ENCODE data around the gene REL. TPM values are rescaled to one million over a fixed set of nuclear protein-coding genes. Genes with fewer than 3 reads are reported as not detected.
A peak's percentile ranks its signal among the peaks of the same experiment; 100 is the strongest.
"Not testable (repeated sequence)": the region's sequence is repeated elsewhere in the genome, so short reads cannot be mapped to it uniquely, and the experiment has no call there.

The REL gene
- total RNA-seq, 1 donor from 2014 or later, result 28.4 TPM

- ATAC-seq (no peak), DNase-seq (ENCODE audit: low spot score) (no peak)
- intact Hi-C loops (cut with DNase I), result no loop called here
Observed at GRCh38 chr2:60862642-60863041, 18.7 kb upstream of the REL start.

GRCh38 chr2:60865361-60865760 is 16.0 kb upstream of the REL start:
- ATAC-seq; intact Hi-C loops (cut with DNase I); DNase-seq (ENCODE audit: low spot score): not testable (repeated sequence)

GRCh38 chr2:60867007-60867406 is 14.4 kb upstream of the REL start:
- intact Hi-C loops (cut with DNase I), result no loop called here

GRCh38 chr2:60867848-60868247 is 13.5 kb upstream of the REL start:
- ATAC-seq (peak; percentile 83), DNase-seq (ENCODE audit: low spot score) (no peak)
- intact Hi-C loops (cut with DNase I), result no loop called here

More at GRCh38 chr2:60867007-60867406, 14.4 kb upstream of the REL start:
- no peak for DNase-seq (ENCODE audit: low spot score)
- ATAC-seq, result no peak

- ATAC-seq, result no peak
- intact Hi-C loops (cut with DNase I), result no loop called here
- no peak for DNase-seq (ENCODE audit: low spot score)
Observed at GRCh38 chr2:60868589-60869273, 12.6 kb upstream of the REL start.

- DNase-seq (ENCODE audit: low spot score), result no peak
- intact Hi-C loops (cut with DNase I), result no loop called here
- no peak for ATAC-seq
Observed at GRCh38 chr2:60872510-60872928, 8.9 kb upstream of the REL start.

- intact Hi-C loops (cut with DNase I), result no loop called here
- DNase-seq (ENCODE audit: low spot score) (no peak), ATAC-seq (no peak)
Observed at GRCh38 chr2:60873381-60873780, 8.0 kb upstream of the REL start.

- DNase-seq (ENCODE audit: low spot score), result no peak
- no peak for ATAC-seq
- intact Hi-C loops (cut with DNase I), result no loop called here
Observed at GRCh38 chr2:60875520-60875919, 5.9 kb upstream of the REL start.

GRCh38 chr2:60880643-60881046 is 729 bp upstream of the REL start:
- DNase-seq (ENCODE audit: low spot score) (no peak), ATAC-seq (peak; percentile 17)
- intact Hi-C loops (cut with DNase I), result loop anchor here (5.0 kb wide), 1 partner anchor 657 kb away; the partner anchor contains the start of gene XPO1

GRCh38 chr2:60882971-60883753 is 1.8 kb downstream of the REL start:
- no peak for DNase-seq (ENCODE audit: low spot score)
- no peak for ATAC-seq

GRCh38 chr2:60883896-60884295 is 2.5 kb downstream of the REL start:
- DNase-seq (ENCODE audit: low spot score) (no peak), ATAC-seq (no peak)
- intact Hi-C loops (cut with DNase I), result loop anchor here (5.0 kb wide), 1 partner anchor 653 kb away; the partner anchor contains the start of gene XPO1

More at GRCh38 chr2:60882971-60883753, 1.8 kb downstream of the REL start:
- intact Hi-C loops (cut with DNase I), result loop anchor here (5.0 kb wide), 1 partner anchor 654 kb away; the partner anchor contains the start of gene XPO1

- intact Hi-C loops (cut with DNase I), result loop anchor here (5.0 kb wide), 1 partner anchor 653 kb away; the partner anchor contains the start of gene XPO1
- DNase-seq (ENCODE audit: low spot score), result no peak
- no peak for ATAC-seq
Observed at GRCh38 chr2:60884800-60885199, 3.4 kb downstream of the REL start.

- no peak for ATAC-seq
- no peak for DNase-seq (ENCODE audit: low spot score)
- intact Hi-C loops (cut with DNase I), result no loop called here
Observed at GRCh38 chr2:60885683-60886082, 4.3 kb downstream of the REL start.

- DNase-seq (ENCODE audit: low spot score), result no peak
- intact Hi-C loops (cut with DNase I), result no loop called here
- ATAC-seq, result no peak
Observed at GRCh38 chr2:60886991-60887390, 5.6 kb downstream of the REL start.

GRCh38 chr2:60888853-60889252 is 7.5 kb downstream of the REL start:
- ATAC-seq (no peak), DNase-seq (ENCODE audit: low spot score) (no peak)
- intact Hi-C loops (cut with DNase I), result no loop called here

- ATAC-seq; DNase-seq (ENCODE audit: low spot score); intact Hi-C loops (cut with DNase I): not testable (repeated sequence)
Observed at GRCh38 chr2:60889581-60890392, 8.4 kb downstream of the REL start.

- intact Hi-C loops (cut with DNase I), result no loop called here
- ATAC-seq (no peak), DNase-seq (ENCODE audit: low spot score) (no peak)
Observed at GRCh38 chr2:60890393-60890707, 9.0 kb downstream of the REL start.

GRCh38 chr2:60891180-60891579 is 9.8 kb downstream of the REL start:
- DNase-seq (ENCODE audit: low spot score) (no peak), ATAC-seq (no peak)
- intact Hi-C loops (cut with DNase I), result no loop called here

GRCh38 chr2:60898567-60898966 is 17.2 kb downstream of the REL start:
- DNase-seq (ENCODE audit: low spot score) (no peak), ATAC-seq (no peak)
- intact Hi-C loops (cut with DNase I), result no loop called here

Data from sciatic nerve (tissue), 2 donors.